Fibroblast of lung (primary cell): ENCODE results near the gene AKT1. TPM values are rescaled to one million over a fixed set of nuclear protein-coding genes. Genes with fewer than 3 reads are reported as not detected.
A peak's percentile ranks its signal among the peaks of the same experiment; 100 is the strongest.

Experiments used
- DNase-seq, 2 donors: peaks; one replicate each; pipeline versions ENCODE4 v3.0.0 to v3.0.0-alpha.2; 2010; ENCODE audit warnings: low read depth in 2 of 2
- H2AFZ ChIP-seq: 2 replicates; pipeline ENCODE4 v1.5.1; 2012; ENCODE audit warnings: low read length, control low read depth, inconsistent platforms
- H3K27ac ChIP-seq: 2 replicates; pipeline ENCODE4 v1.5.1; 2011; ENCODE audit warnings: low read length, control low read depth; ENCODE audit not compliant: insufficient read depth
- H3K27me3 ChIP-seq: 2 replicates; pipeline ENCODE4 v1.5.1; 2011; ENCODE audit warnings: mild to moderate bottlenecking, low read length; ENCODE audit not compliant: control insufficient read depth, insufficient read depth
- H3K36me3 ChIP-seq: 2 replicates; pipeline ENCODE4 v1.5.1; 2011; ENCODE audit warnings: low read length; ENCODE audit not compliant: control insufficient read depth, insufficient read depth
- H3K4me1 ChIP-seq: 2 replicates; pipeline ENCODE4 v1.5.1; 2011; ENCODE audit warnings: low read length; ENCODE audit not compliant: control insufficient read depth, insufficient read depth; ENCODE audit errors: extremely low read depth
- H3K4me2 ChIP-seq: 2 replicates; pipeline ENCODE4 v1.5.1; 2011; ENCODE audit warnings: low read length, control low read depth; ENCODE audit not compliant: insufficient read depth; ENCODE audit errors: extremely low read depth
- H3K4me3 ChIP-seq, 4 experiments: fragments of 200-600 bp in 1 of 4; sonication (generic) in 1 of 4; replicated peaks in 1 of 4; 2 replicates each; pipeline ENCODE4 v1.5.1; 2011 to 2016; ENCODE audit warnings: low read length in 4 of 4, low read depth in 3 of 4, mild to moderate bottlenecking in 3 of 4, control low read depth in 2 of 4, inconsistent platforms in 1 of 4, mixed read lengths in 1 of 4; ENCODE audit not compliant: insufficient read depth in 1 of 4; ENCODE audit errors: control extremely low read depth in 1 of 4
- H3K79me2 ChIP-seq: 2 replicates; pipeline ENCODE4 v1.5.1; 2012; ENCODE audit warnings: mild to moderate bottlenecking, low read length, inconsistent platforms; ENCODE audit not compliant: control insufficient read depth, insufficient read depth
- H3K9ac ChIP-seq: 2 replicates; pipeline ENCODE4 v1.5.1; 2011; ENCODE audit warnings: mild to moderate bottlenecking, low read length, control low read depth; ENCODE audit not compliant: insufficient read depth
- H3K9me3 ChIP-seq: 2 replicates; pipeline ENCODE4 v1.5.1; 2012; ENCODE audit warnings: low read depth, low read length; ENCODE audit not compliant: control insufficient read depth, insufficient read depth
- H4K20me1 ChIP-seq: 2 replicates; pipeline ENCODE4 v1.5.1; 2011; ENCODE audit warnings: low read length; ENCODE audit not compliant: control insufficient read depth, insufficient read depth; ENCODE audit errors: extremely low read depth
- EZH2 ChIP-seq: IDR thresholded peaks from 2 replicates; pipeline ENCODE4 v1.5.1; 2012; ENCODE audit warnings: low read length, control low read depth, mild to moderate bottlenecking; ENCODE audit errors: missing control alignments
- polyA plus RNA-seq, 2 donors: library from polyadenylated mRNA; depleted of rRNA in 1 of 2; stranded (reverse) in 1 of 2; unstranded in 1 of 2; fragments of >200 nt; gene quantifications; 2 replicates each; pipeline ENCODE4 v1.2.1, GENCODE V29; 2011 to 2012; ENCODE audit warnings: missing spikeins in 1 of 2
- total RNA-seq: library from RNA; depleted of rRNA; stranded (reverse); fragments of >200 nt; gene quantifications from 2 replicates; pipeline ENCODE4 v1.2.1, GENCODE V29; 2014
- TF ChIP-seq, protein P1 (sequence below), 2 donors: IDR thresholded peaks in 1 of 2; conservative IDR thresholded peaks in 1 of 2; 1 replicate in 1 of 2; 2 replicates in 1 of 2; pipeline ENCODE4 v1.5.1; 2011 to 2012; ENCODE audit warnings: low read length in 2 of 2, control low read depth in 1 of 2, inconsistent platforms in 1 of 2, low read depth in 1 of 2, mild to moderate bottlenecking in 1 of 2

AKT1 gene
- total and polyA plus RNA-seq, 2 donors (not counting 1 experiment from before 2014, with no cell fraction given), result 83.2 to 127 TPM

DNA sequence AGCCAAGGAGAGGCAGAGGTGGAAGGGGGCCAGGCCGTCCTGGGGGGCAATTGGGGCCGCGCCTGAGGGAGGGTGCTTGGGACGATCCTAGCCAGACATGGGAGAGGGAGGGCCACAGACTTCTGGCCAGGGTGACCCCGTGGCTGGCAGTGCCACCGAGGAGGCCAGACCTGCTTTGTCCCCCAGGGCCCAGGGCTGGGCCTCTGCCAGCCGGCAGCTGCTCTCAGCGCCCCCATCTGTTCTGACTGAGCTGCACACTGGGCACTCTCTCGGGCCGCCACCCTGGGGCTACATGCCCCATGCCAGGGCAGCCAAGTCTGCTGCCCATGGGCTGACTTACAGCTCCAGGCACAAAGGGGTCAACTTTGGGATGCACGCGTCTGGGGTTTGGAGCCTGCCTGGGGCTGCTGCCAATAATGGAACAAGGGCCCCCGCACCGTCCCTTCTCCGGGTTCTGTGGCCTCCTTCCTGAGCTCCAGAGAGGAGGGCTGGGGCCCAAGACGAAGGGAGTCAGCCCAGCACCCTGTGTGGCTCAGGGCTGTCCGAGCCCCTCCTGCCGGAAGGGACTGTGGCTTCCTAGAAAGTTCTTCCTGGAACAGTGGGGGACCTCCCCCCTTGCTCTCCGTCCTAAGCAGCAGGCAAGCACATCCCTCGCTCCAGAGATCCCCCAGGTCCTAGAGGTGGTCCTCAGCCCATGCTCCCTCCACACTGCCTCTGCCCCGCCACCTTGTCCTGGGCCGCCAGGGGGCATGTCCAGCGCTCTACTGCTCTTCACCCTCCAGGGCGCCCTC is 70.4 kb downstream of the AKT1 start:
- peak overlapping the region; percentile 64 for H3K4me2 ChIP-seq
- peak overlapping the region in 2 of 4 experiments; percentile 36 to 54 for H3K4me3 ChIP-seq
- no peak overlapping the region for H3K9ac ChIP-seq
- H3K27ac ChIP-seq, result no peak overlapping the region
- no peak overlapping the region for H2AFZ ChIP-seq
- TF ChIP-seq, protein P1, sequence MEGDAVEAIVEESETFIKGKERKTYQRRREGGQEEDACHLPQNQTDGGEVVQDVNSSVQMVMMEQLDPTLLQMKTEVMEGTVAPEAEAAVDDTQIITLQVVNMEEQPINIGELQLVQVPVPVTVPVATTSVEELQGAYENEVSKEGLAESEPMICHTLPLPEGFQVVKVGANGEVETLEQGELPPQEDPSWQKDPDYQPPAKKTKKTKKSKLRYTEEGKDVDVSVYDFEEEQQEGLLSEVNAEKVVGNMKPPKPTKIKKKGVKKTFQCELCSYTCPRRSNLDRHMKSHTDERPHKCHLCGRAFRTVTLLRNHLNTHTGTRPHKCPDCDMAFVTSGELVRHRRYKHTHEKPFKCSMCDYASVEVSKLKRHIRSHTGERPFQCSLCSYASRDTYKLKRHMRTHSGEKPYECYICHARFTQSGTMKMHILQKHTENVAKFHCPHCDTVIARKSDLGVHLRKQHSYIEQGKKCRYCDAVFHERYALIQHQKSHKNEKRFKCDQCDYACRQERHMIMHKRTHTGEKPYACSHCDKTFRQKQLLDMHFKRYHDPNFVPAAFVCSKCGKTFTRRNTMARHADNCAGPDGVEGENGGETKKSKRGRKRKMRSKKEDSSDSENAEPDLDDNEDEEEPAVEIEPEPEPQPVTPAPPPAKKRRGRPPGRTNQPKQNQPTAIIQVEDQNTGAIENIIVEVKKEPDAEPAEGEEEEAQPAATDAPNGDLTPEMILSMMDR (conservative IDR thresholded peaks at IDR 0.05 in 1 of 2, IDR thresholded peaks at IDR 0.05 in 1 of 2; ENCODE audit: low read depth in 1 of 2, low read length in 2 of 2), result peak; percentile 31 to 47
- no peak for TF ChIP-seq EZH2
- H3K27me3 ChIP-seq, result peaks cover 9% of the 10 kb centered on the region
- peaks cover 11% of the 10 kb centered on the region for H3K4me1 ChIP-seq
- H3K36me3 ChIP-seq, result peaks cover 7% of the 10 kb centered on the region
- H3K79me2 ChIP-seq, result no peaks in the 10 kb centered on the region
- peak in 1 of 2 donors; percentile 63 for DNase-seq
- no peaks in the 10 kb centered on the region for H4K20me1 ChIP-seq
- no peaks in the 10 kb centered on the region for H3K9me3 ChIP-seq

DNA sequence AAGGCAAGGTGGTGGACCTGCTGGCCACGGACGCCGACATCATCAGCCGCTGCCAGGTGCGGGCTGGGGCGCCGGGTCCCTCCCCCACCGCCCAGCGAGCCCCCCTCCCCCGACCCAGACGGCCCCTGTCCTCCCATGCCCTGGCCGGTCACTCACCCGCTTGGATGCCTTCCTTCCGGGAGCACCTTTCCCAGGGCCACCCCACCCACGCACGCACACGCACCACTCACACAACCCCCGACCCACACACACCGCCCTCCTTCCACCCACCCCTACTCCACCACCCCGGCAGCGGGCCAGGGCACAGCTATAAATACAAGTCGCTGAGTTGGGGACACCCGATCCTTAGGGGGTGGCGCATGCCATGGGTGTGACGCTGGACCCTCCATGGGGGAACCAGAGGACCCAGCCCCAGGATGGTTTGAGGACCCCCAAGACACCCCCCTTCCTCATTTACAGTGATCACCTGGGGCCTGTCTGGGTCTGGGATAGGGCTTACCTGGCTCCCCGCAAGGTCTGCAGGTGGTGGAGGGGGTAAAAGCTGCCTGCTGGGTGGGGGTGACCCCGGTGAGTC is 71.1 kb downstream of the AKT1 start:
- Histone ChIP-seq H3K4me1 (peaks cover 11% of the 10 kb centered on the region), H3K27ac (no peak overlapping the region), H3K9ac (no peak overlapping the region), H3K79me2 (no peaks in the 10 kb centered on the region), H3K4me3 (peak overlapping the region; percentile 9 to 54 (median 36)), H3K9me3 (no peaks in the 10 kb centered on the region), H3K4me2 (peak overlapping the region; percentile 64), H3K27me3 (peaks cover 9% of the 10 kb centered on the region), H2AFZ (no peak overlapping the region), H4K20me1 (no peaks in the 10 kb centered on the region), H3K36me3 (peaks cover 11% of the 10 kb centered on the region)
- no peak for DNase-seq
- no peak for TF ChIP-seq EZH2
- TF ChIP-seq, protein P1 (conservative IDR thresholded peaks at IDR 0.05 in 1 of 2, IDR thresholded peaks at IDR 0.05 in 1 of 2; ENCODE audit: low read depth in 1 of 2, low read length in 2 of 2), result no peak

DNA sequence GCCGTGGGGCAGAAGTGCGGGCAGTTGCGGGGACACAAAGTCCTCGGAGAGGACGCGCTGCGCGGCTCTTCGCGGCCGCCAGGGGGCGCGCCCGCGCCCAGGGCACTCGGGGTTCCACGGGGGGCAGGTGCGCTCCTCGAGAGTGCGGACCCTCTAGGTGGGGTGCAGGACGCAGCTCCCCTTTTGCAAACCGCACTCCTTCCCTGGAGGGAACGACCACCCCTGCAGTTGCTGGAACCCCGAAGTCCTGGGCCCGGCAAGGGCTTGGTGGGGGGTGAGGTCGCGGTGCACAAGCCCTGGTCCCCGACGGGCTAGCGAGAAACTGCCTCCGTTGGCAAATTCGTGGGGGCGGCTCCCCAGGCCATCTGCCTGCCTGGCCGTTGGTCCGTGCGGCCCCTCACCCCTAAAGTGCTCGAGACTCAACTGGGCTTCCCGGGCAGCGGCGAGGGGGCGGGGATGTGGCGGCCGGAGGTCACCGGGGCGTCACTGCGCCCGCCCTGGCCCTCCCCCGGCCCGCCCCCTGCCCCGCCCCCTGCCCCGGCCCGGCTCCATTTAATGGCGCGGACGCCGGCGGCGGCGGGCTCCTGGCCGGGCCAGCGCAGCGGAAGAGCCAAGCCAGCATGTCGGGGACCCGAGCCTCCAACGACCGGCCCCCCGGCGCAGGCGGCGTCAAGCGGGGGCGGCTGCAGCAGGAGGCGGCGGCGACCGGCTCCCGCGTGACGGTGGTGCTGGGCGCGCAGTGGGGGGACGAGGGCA is 71.7 kb downstream of the AKT1 start, which contains the start of gene ADSS1:
ADSS1 (plus strand) TSS at position 579 of the 756 bp plus-strand sequence; CDS start at position 621, 42 bp downstream.
- TF ChIP-seq EZH2, result no peak
- TF ChIP-seq, protein P1 (conservative IDR thresholded peaks at IDR 0.05 in 1 of 2, IDR thresholded peaks at IDR 0.05 in 1 of 2; ENCODE audit: low read depth in 1 of 2, low read length in 2 of 2), result peak; percentile 66 to 76
- H3K27me3 ChIP-seq, result peaks cover 9% of the 10 kb centered on the region
- peak; percentile 32 to 39 for DNase-seq
- no peaks in the 10 kb centered on the region for H3K79me2 ChIP-seq
- peak within 1 kb of the TSS; percentile 64 for H3K4me2 ChIP-seq
- H3K36me3 ChIP-seq, result peaks cover 17% of the 10 kb centered on the region
- no peaks in the 10 kb centered on the region for H3K9me3 ChIP-seq
- no peaks in the 10 kb centered on the region for H4K20me1 ChIP-seq
- peak within 1 kb of the TSS; percentile 14 to 54 (median 38) for H3K4me3 ChIP-seq
- H2AFZ ChIP-seq, result no peak within 1 kb of the TSS
- no peak within 1 kb of the TSS for H3K27ac ChIP-seq
- no peak within 1 kb of the TSS for H3K9ac ChIP-seq
- peaks cover 11% of the 10 kb centered on the region for H3K4me1 ChIP-seq
